OCI-LY7 (cell line): Measurements from ENCODE around the gene TDRD3. TPM values are rescaled to one million over a fixed set of nuclear protein-coding genes. Genes with fewer than 3 reads are reported as not detected.

Experiments used
- BruUV-seq: library from RNA; stranded (reverse); fragments of 400-500 nt; replicated peaks from 2 replicates; lab custom pipeline; 2021; lab: Mats Ljungman, UMichigan
- CTCF ChIA-PET: fragments of 300-600 bp; sonication (Branson Sonifier 250); formaldehyde crosslinking; loops from one replicate; lab custom pipeline; 2022; ENCODE audit warnings: antibody characterized with exemption; ENCODE audit not compliant: unreplicated experiment; lab: Charles Lee
- POLR2A ChIA-PET: fragments of 300-600 bp; sonication (Branson Sonifier 250); formaldehyde crosslinking; loops from one replicate; lab custom pipeline; 2022; ENCODE audit warnings: antibody characterized with exemption; lab: Charles Lee
- DNase-seq: peaks from one replicate; pipeline ENCODE4 v3.0.0-alpha.2; 2015; ENCODE audit warnings: low spot score
- H2AFZ ChIP-seq: fragments of 200-600 bp; sonication (generic), shearing (Covaris generic); 2 replicates; pipeline ENCODE4 v1.6.1; 2014; ENCODE audit warnings: mild to moderate bottlenecking, antibody characterized with exemption, low read length, moderate library complexity
- H3K27ac ChIP-seq: fragments of 200-600 bp; sonication (generic); 2 replicates; pipeline ENCODE4 v1.5.1; 2014; ENCODE audit warnings: mixed run types, low read depth, mild to moderate bottlenecking, moderate library complexity, low read length, inconsistent platforms; ENCODE audit not compliant: poor library complexity, severe bottlenecking
- H3K36me3 ChIP-seq: fragments of 200-600 bp; sonication (generic); 2 replicates; pipeline ENCODE4 v1.6.1; 2014; ENCODE audit warnings: mild to moderate bottlenecking, antibody characterized with exemption, low read length, moderate library complexity, mixed read lengths; ENCODE audit not compliant: insufficient read depth
- H3K4me1 ChIP-seq: fragments of 200-600 bp; sonication (generic); 2 replicates; pipeline ENCODE4 v1.5.1; 2014; ENCODE audit warnings: mild to moderate bottlenecking, low read length; ENCODE audit not compliant: insufficient read depth, poor library complexity, severe bottlenecking
- H3K4me2 ChIP-seq: fragments of 200-600 bp; sonication (generic); 2 replicates; pipeline ENCODE4 v1.6.1; 2014; ENCODE audit warnings: mild to moderate bottlenecking, low read length
- H3K4me3 ChIP-seq: fragments of 200-600 bp; sonication (generic); 2 replicates; pipeline ENCODE4 v1.5.1; 2014; ENCODE audit warnings: mild to moderate bottlenecking, low read depth, low read length; ENCODE audit not compliant: poor library complexity, severe bottlenecking
- H3K79me2 ChIP-seq: fragments of 200-600 bp; sonication (generic); 2 replicates; pipeline ENCODE4 v1.6.1; 2016; ENCODE audit warnings: low read depth, mild to moderate bottlenecking, low read length, moderate library complexity, mixed read lengths; ENCODE audit not compliant: insufficient read depth
- H3K9me2 ChIP-seq: fragments of 200-600 bp; sonication (generic); 2 replicates; pipeline ENCODE4 v1.6.1; 2016; ENCODE audit warnings: mild to moderate bottlenecking, low read length, mixed read lengths; ENCODE audit not compliant: insufficient read depth
- H3K9me3 ChIP-seq: fragments of 200-600 bp; sonication (generic); 2 replicates; pipeline ENCODE4 v1.6.1; 2014; ENCODE audit warnings: mild to moderate bottlenecking, mixed run types, low read length, mixed read lengths
- H4K20me1 ChIP-seq: fragments of 200-600 bp; sonication (generic); 2 replicates; pipeline ENCODE4 v1.6.1; 2014; ENCODE audit warnings: mild to moderate bottlenecking, antibody characterized with exemption, low read length, moderate library complexity, mixed read lengths; ENCODE audit not compliant: insufficient read depth
- EZH2phosphoT487 ChIP-seq: fragments of 200-600 bp; sonication (generic); IDR thresholded peaks from 2 replicates; pipeline ENCODE4 v1.6.1; 2018; ENCODE audit warnings: low read depth, borderline replicate concordance, mild to moderate bottlenecking, mixed run types, antibody characterized with exemption, low read length, moderate library complexity, mixed read lengths
- intact Hi-C: fragments of 100-400 bp; cut with micrococcal nuclease; formaldehyde crosslinking; loops from one replicate; pipeline ENCODE4 v1.10.0; 2022; ENCODE audit not compliant: unreplicated experiment
- total RNA-seq, 2 experiments: library from RNA; depleted of rRNA in 1 of 2; stranded (reverse); fragments of >200 nt in 1 of 2; shearing (Covaris generic) in 1 of 2; gene quantifications; 2 replicates each; pipeline ENCODE4 v1.2.3, GENCODE V29; 2014 to 2022
- TF ChIP-seq, protein P1 (sequence below): fragments of 200-600 bp; sonication (generic); conservative IDR thresholded peaks from 2 replicates; pipeline ENCODE4 v1.5.1; 2014; ENCODE audit warnings: mild to moderate bottlenecking, antibody characterized with exemption, low read length, moderate library complexity, mixed read lengths

TDRD3 gene
- total RNA-seq, 2 experiments from 2014 or later = 13.5 to 17.1 TPM

DNA sequence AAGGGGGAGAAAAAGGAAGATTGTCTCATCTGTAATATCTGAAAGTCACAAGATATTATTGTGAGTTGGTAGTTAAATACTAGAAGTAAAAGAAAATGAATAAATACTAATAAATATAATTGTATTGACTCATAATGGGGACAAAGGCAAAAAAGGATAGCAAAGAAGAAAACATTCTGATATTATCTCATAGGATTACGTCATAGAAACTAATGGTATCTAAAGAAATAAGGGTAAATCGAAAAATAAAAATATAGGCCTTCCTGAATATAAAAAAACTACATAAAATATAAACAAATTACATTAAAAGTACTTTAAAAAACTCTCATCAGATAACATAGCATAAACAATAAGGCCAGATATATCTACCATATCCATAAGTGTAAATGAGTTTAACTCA lies 38.6 kb upstream of the TDRD3 start:
- no peaks in the 10 kb centered on the region for H3K79me2 ChIP-seq
- DNase-seq = no peak
- intact Hi-C loops = no loop called here
- BruUV-seq = no TSS peak
- CTCF ChIA-PET = no interaction called here
- POLR2A ChIA-PET = no interaction called here
- no peaks in the 10 kb centered on the region for H3K9me2 ChIP-seq
- no peaks in the 10 kb centered on the region for H3K36me3 ChIP-seq
- no peak overlapping the region for H3K27ac ChIP-seq
- no peak for TF ChIP-seq EZH2phosphoT487
- TF ChIP-seq, protein P1, sequence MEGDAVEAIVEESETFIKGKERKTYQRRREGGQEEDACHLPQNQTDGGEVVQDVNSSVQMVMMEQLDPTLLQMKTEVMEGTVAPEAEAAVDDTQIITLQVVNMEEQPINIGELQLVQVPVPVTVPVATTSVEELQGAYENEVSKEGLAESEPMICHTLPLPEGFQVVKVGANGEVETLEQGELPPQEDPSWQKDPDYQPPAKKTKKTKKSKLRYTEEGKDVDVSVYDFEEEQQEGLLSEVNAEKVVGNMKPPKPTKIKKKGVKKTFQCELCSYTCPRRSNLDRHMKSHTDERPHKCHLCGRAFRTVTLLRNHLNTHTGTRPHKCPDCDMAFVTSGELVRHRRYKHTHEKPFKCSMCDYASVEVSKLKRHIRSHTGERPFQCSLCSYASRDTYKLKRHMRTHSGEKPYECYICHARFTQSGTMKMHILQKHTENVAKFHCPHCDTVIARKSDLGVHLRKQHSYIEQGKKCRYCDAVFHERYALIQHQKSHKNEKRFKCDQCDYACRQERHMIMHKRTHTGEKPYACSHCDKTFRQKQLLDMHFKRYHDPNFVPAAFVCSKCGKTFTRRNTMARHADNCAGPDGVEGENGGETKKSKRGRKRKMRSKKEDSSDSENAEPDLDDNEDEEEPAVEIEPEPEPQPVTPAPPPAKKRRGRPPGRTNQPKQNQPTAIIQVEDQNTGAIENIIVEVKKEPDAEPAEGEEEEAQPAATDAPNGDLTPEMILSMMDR = no peak
- H3K4me3 ChIP-seq = no peak overlapping the region
- no peaks in the 10 kb centered on the region for H3K9me3 ChIP-seq
- no peaks in the 10 kb centered on the region for H4K20me1 ChIP-seq
- H2AFZ ChIP-seq = no peak overlapping the region
- no peaks in the 10 kb centered on the region for H3K4me1 ChIP-seq
- H3K4me2 ChIP-seq = no peak overlapping the region

DNA sequence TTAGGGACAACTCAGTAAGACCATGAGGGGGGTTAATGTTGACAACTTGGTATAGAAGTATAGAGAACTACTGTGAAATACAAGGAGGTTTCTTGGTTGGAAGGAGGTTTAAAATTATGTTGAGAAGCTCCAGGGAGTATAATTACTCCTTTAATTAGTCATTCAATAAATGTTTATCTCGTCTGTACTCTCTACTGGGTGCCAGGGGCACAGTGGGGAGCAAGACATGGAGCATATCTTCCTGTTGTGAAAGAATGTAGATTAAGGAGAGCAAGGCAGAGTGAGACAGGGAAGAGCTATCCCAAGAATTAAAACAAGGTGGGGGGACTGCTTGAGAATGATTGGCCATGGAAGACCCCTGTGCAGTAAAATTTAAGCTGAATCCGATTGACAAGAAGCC lies 33.7 kb upstream of the TDRD3 start:
- Histone ChIP-seq H3K4me1 (no peaks in the 10 kb centered on the region), H3K4me3 (no peak overlapping the region), H3K9me3 (no peaks in the 10 kb centered on the region), H4K20me1 (no peaks in the 10 kb centered on the region), H2AFZ (no peak overlapping the region), H3K9me2 (no peaks in the 10 kb centered on the region), H3K27ac (no peak overlapping the region), H3K4me2 (no peak overlapping the region), H3K79me2 (no peaks in the 10 kb centered on the region), H3K36me3 (no peaks in the 10 kb centered on the region)
- no TSS peak for BruUV-seq
- ChIA-PET POLR2A (no interaction called here), CTCF (no interaction called here)
- TF ChIP-seq EZH2phosphoT487 = no peak
- TF ChIP-seq, protein P1 = no peak
- DNase-seq = no peak
- intact Hi-C loops = no loop called here

DNA sequence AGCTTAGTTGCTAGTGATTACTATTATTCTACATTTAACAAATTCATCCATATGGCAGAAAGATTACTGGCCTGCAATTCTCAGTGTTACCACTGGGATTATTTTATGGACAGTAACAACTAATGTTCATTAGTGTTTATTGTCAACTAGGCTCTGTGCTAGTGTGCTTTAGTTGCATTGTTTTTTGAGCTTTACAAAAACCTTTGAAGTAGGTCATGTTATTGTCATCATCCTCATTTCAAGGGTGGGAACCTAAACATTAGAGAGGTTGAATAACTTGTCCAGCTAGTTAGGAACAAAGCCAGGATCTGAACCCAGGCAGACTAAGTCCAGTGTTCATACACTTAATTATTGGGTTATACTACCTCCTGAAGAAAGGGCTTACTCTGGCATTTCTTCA lies 27.8 kb upstream of the TDRD3 start:
- TF ChIP-seq EZH2phosphoT487 = no peak
- TF ChIP-seq, protein P1 = peak; percentile 64
- no peaks in the 10 kb centered on the region for H3K9me3 ChIP-seq
- H4K20me1 ChIP-seq = no peaks in the 10 kb centered on the region
- intact Hi-C loops = no loop called here
- no peaks in the 10 kb centered on the region for H3K9me2 ChIP-seq
- DNase-seq = no peak
- H3K27ac ChIP-seq = no peak overlapping the region
- ChIA-PET POLR2A (interaction anchor here (0.5 to 0.7 kb wide), 2 partner anchors 8 to 30 kb away, joined by 3 read pairs; no protein-coding TSS in a partner anchor), CTCF (no interaction called here)
- H3K4me1 ChIP-seq = no peaks in the 10 kb centered on the region
- no TSS peak for BruUV-seq
- H3K79me2 ChIP-seq = no peaks in the 10 kb centered on the region
- no peak overlapping the region for H2AFZ ChIP-seq
- no peak overlapping the region for H3K4me2 ChIP-seq
- H3K36me3 ChIP-seq = no peaks in the 10 kb centered on the region
- H3K4me3 ChIP-seq = no peak overlapping the region
